Testis (tissue), 2 donors: ENCODE data around the gene LRRC4C.

Source experiments
- CTCF ChIP-seq, 3 experiments: fragments of 450-650 bp in 2 of 3; fragments of 200-600 bp in 1 of 3; sonication (generic) in 1 of 3; IDR thresholded peaks; one replicate each; pipeline ENCODE4 v1.5.1; 2016 to 2019; ENCODE audit warnings: antibody characterized with exemption in 3 of 3, mild to moderate bottlenecking in 2 of 3, moderate library complexity in 1 of 3
- POLR2A ChIP-seq: fragments of 450-650 bp; IDR thresholded peaks from one replicate; pipeline ENCODE4 v1.6.1; 2017; ENCODE audit warnings: antibody characterized with exemption, mild to moderate bottlenecking, moderate library complexity

- TF ChIP-seq CTCF (IDR thresholded peaks at IDR 0.05), result no peak
- no peak for TF ChIP-seq POLR2A
Measured at GRCh38 chr11:41267451-41267850, 192.0 kb downstream of the LRRC4C start.
